ENCODE measurements around the gene ATG13. TPM values are rescaled to one million over a fixed set of nuclear protein-coding genes. Genes with fewer than 3 reads are reported as not detected.

The ATG13 gene
- total and polyA plus RNA-seq, 2 of the 8 experiments (the other 6 are each of a cell fraction or from before 2014, with no cell fraction given) = 65.0 to 77.4 TPM

- Histone ChIP-seq H3K4me3 (ENCODE audit: extremely low read depth in 1 of 4, insufficient read depth in 2 of 4, low read depth in 3 of 4, low read length in 4 of 4) (peak overlapping the region; percentile 82 to 95 (median 92); a peak in 7 of 8 replicates), H3K36me3 (ENCODE audit: control insufficient read depth in 2 of 4, insufficient read depth in 4 of 4, low read length in 3 of 4) (no peaks in the 10 kb centered on the region), H2AFZ (ENCODE audit: low read length) (peak overlapping the region; percentile 47), H3K4me1 (replicated peaks in 1 of 4; ENCODE audit: control insufficient read depth in 3 of 4, insufficient read depth in 4 of 4, low read length in 3 of 4) (peaks cover 0 to 5% (median 3%) of the 10 kb centered on the region in 4 experiments; a peak in 4 of 7 replicates), H4K8ac (ENCODE audit: extremely low read depth, insufficient read depth, low read length) (no peak overlapping the region), H3K23ac (ENCODE audit: insufficient read length) (no peak overlapping the region), H2BK120ac (replicated peaks; ENCODE audit: low read depth, low read length) (no peak overlapping the region), H4K5ac (ENCODE audit: insufficient read length, low read depth, low read length) (no peak overlapping the region), H3K18ac (ENCODE audit: extremely low read depth, low read length) (no peak overlapping the region), H3K4ac (replicated peaks; ENCODE audit: insufficient read length, low read depth, low read length) (no peak overlapping the region), H3K23me2 (ENCODE audit: low read depth, low read length) (no peaks in the 10 kb centered on the region), H2BK12ac (ENCODE audit: low read depth, low read length) (no peak overlapping the region), H3K14ac (ENCODE audit: insufficient read length) (no peak overlapping the region), H4K20me1 (replicated peaks in 1 of 2; ENCODE audit: control insufficient read depth in 1 of 2, insufficient read depth in 2 of 2, low read length in 2 of 2) (peaks cover 3 to 5% of the 10 kb centered on the region in 2 experiments), H2BK5ac (ENCODE audit: low read depth, low read length) (no peak overlapping the region), H3K4me2 (ENCODE audit: insufficient read depth in 1 of 2, low read depth in 2 of 2, low read length in 2 of 2) (peak overlapping the region; percentile 82 to 87), H2BK15ac (ENCODE audit: low read length) (no peak overlapping the region), H3K9me3 (ENCODE audit: insufficient read depth in 2 of 2, low read depth in 1 of 2, low read length in 1 of 2) (no peaks in the 10 kb centered on the region), H3K9ac (replicated peaks in 1 of 4; ENCODE audit: extremely low read depth in 1 of 4, low read depth in 3 of 4, low read length in 3 of 4) (peak overlapping the region in 1 of 4 experiments; percentile 9; a peak in 1 of 7 replicates), H2AK5ac (ENCODE audit: low read depth, low read length) (no peak overlapping the region), H3K79me1 (ENCODE audit: low read depth, low read length) (peaks cover 2% of the 10 kb centered on the region; the same call in 1 of the 2 replicates), H2BK20ac (ENCODE audit: low read length) (no peak overlapping the region), H3K27ac (ENCODE audit: low read depth, low read length) (no peak overlapping the region), H3K27me3 (replicated peaks in 1 of 4; ENCODE audit: control insufficient read depth in 3 of 4, extremely low read depth in 1 of 4, insufficient read depth in 3 of 4, low read length in 3 of 4) (no peaks in the 10 kb centered on the region), H4K91ac (replicated peaks; ENCODE audit: insufficient read length, low read length) (no peak overlapping the region), H3K56ac (replicated peaks; ENCODE audit: insufficient read length, low read depth, low read length) (no peak overlapping the region), H3K79me2 (ENCODE audit: control insufficient read depth in 1 of 2, insufficient read depth in 2 of 2, low read length in 2 of 2) (peaks cover 11 to 44% of the 10 kb centered on the region in 2 experiments)
- no peak for DNase-seq (ENCODE audit: low read depth in 1 of 2, low spot score in 2 of 2)
- ChIA-PET POLR2A (ENCODE audit: partially characterized antibody) (interaction anchor here (0.5 to 1.6 kb wide), 19 partner anchors 9 to 242 kb away, joined by 3 to 7 read pairs (median 3); partner anchors contain the start of gene MDK), CTCF (ENCODE audit: partially characterized antibody) (interaction anchor here (0.6 to 1.6 kb wide), 3 partner anchors 9 to 215 kb away, joined by 3 to 5 read pairs (median 4); no protein-coding TSS in a partner anchor)
- FAIRE-seq = no peak
- 47% methylated on average over 3 of the region's 3 CpGs; no CpG with 5 or more reads in 1 of the 2 experiments for WGBS, 2 experiments (ENCODE audit: extremely low coverage in 1 of 2, insufficient coverage in 1 of 2, insufficient read length in 1 of 2, insufficient replicate concordance in 2 of 2, low coverage in 1 of 2, low lambda C conversion rate in 2 of 2, missing lambda C conversion rate in 1 of 2)
- TF ChIP-seq EZH2 (IDR thresholded peaks at IDR 0.05; ENCODE audit: low read depth, low read length, severe bottlenecking) (no peak), NANOG (IDR thresholded peaks at IDR 0.05; ENCODE audit: insufficient read depth, low read depth, low read length, poor library complexity, severe bottlenecking) (no peak), RAD21 (IDR thresholded peaks at IDR 0.05 in 1 of 2, conservative IDR thresholded peaks at IDR 0.05 in 1 of 2; ENCODE audit: low read depth in 2 of 2, low read length in 2 of 2) (no peak), TAF1 (IDR thresholded peaks at IDR 0.05; ENCODE audit: low read depth, low read length) (no peak), SP4 (IDR thresholded peaks at IDR 0.05; ENCODE audit: low read length) (no peak), POLR2A (IDR thresholded peaks at IDR 0.05; ENCODE audit: control extremely low read depth in 1 of 2, low read depth in 2 of 2, low read length in 2 of 2) (no peak), JUN (IDR thresholded peaks at IDR 0.05; ENCODE audit: low read depth, low read length) (no peak), PHF8 (conservative IDR thresholded peaks at IDR 0.05; ENCODE audit: low read depth, low read length) (no peak), EGR1 (IDR thresholded peaks at IDR 0.05; ENCODE audit: borderline replicate concordance, low read depth, low read length) (no peak), SUZ12 (IDR thresholded peaks at IDR 0.05; ENCODE audit: low read length) (no peak), POU5F1 (IDR thresholded peaks at IDR 0.05; ENCODE audit: low read depth, low read length) (no peak), EP300 (IDR thresholded peaks at IDR 0.05; ENCODE audit: borderline replicate concordance in 1 of 2, low read depth in 2 of 2, low read length in 2 of 2) (no peak)
Measured at GRCh38 chr11:46594374-46594700, 23.0 kb upstream of the ATG13 start.

Data from H1 (cell line).